Fibroblast of villous mesenchyme (primary cell): ENCODE results near the gene CGNL1. TPM values are rescaled to one million over a fixed set of nuclear protein-coding genes. Genes with fewer than 3 reads are reported as not detected.

Experiments
- DNase-seq: peaks from one replicate; pipeline ENCODE4 v3.0.0-alpha.2; 2010; ENCODE audit warnings: low read depth
- H3K4me3 ChIP-seq: 2 replicates; pipeline ENCODE4 v1.5.1; 2011; ENCODE audit warnings: low read depth, mild to moderate bottlenecking, low read length
- CTCF ChIP-seq: IDR thresholded peaks from 2 replicates; pipeline ENCODE4 v1.5.1; 2012; ENCODE audit warnings: low read depth, mild to moderate bottlenecking, low read length; ENCODE audit not compliant: insufficient read depth
- total RNA-seq: library from RNA; depleted of rRNA; stranded (reverse); fragments of >200 nt; gene quantifications from 2 replicates; pipeline ENCODE4 v1.2.3, GENCODE V29; 2012

Gene CGNL1
- total RNA-seq, 1 donor = 0.43 TPM

GRCh38 chr15:57580866-57581265 lies 204.6 kb downstream of the CGNL1 start:
- H3K4me3 ChIP-seq = no peak overlapping the region
- TF ChIP-seq CTCF = no peak
- DNase-seq = no peak

GRCh38 chr15:57582090-57582489 lies 205.8 kb downstream of the CGNL1 start:
- H3K4me3 ChIP-seq = no peak overlapping the region
- DNase-seq = no peak
- TF ChIP-seq CTCF = no peak

GRCh38 chr15:57583282-57583681 lies 207.0 kb downstream of the CGNL1 start:
- H3K4me3 ChIP-seq = no peak overlapping the region
- no peak for DNase-seq
- TF ChIP-seq CTCF = no peak

GRCh38 chr15:57583720-57584119 lies 207.4 kb downstream of the CGNL1 start:
- H3K4me3 ChIP-seq = no peak overlapping the region
- TF ChIP-seq CTCF = no peak
- no peak for DNase-seq

GRCh38 chr15:57586661-57587424 lies 210.5 kb downstream of the CGNL1 start:
- DNase-seq = no peak
- no peak for TF ChIP-seq CTCF
- no peak overlapping the region for H3K4me3 ChIP-seq

GRCh38 chr15:57589281-57589680 lies 213.0 kb downstream of the CGNL1 start:
- no peak overlapping the region for H3K4me3 ChIP-seq
- TF ChIP-seq CTCF = no peak
- no peak for DNase-seq

GRCh38 chr15:57589754-57590153 lies 213.4 kb downstream of the CGNL1 start:
- no peak for DNase-seq
- TF ChIP-seq CTCF = no peak
- no peak overlapping the region for H3K4me3 ChIP-seq
